HepG2 (cell line): ENCODE results near the gene ERVH48-1. TPM values are rescaled to one million over a fixed set of nuclear protein-coding genes. Genes with fewer than 3 reads are reported as not detected.
A peak's percentile ranks its signal among the peaks of the same experiment; 100 is the strongest.

Experiments used
- FIP1L1 ChIP-seq: fragments of 200-400 bp; formaldehyde crosslinking; IDR thresholded peaks from 2 replicates; pipeline ENCODE4 v1.6.1; 2018; ENCODE audit warnings: low read depth, mild to moderate bottlenecking, low read length, moderate library complexity, borderline replicate concordance; ENCODE audit not compliant: insufficient read depth
- FOXO4 ChIP-seq: sonication (generic); formaldehyde crosslinking; conservative IDR thresholded peaks from 2 replicates; pipeline ENCODE4 v1.8.1; 2023; ENCODE audit warnings: missing genetic modification reagents
- HDAC2 ChIP-seq: sonication (generic); formaldehyde crosslinking; IDR thresholded peaks from 2 replicates; pipeline ENCODE4 v1.4.0; 2020; ENCODE audit warnings: missing genetic modification reagents
- IKZF5 ChIP-seq: IDR thresholded peaks from 2 replicates; pipeline ENCODE4 v1.6.1; 2018; ENCODE audit warnings: missing genetic modification reagents, mild to moderate bottlenecking, missing compliant biosample characterization
- IRF2 ChIP-seq: IDR thresholded peaks from 2 replicates; pipeline ENCODE4 v1.6.1; 2018; ENCODE audit warnings: missing genetic modification reagents, missing compliant biosample characterization
- ISX ChIP-seq: sonication (generic); formaldehyde crosslinking; conservative IDR thresholded peaks from 2 replicates; pipeline ENCODE4 v1.5.0; 2020; ENCODE audit warnings: missing genetic modification reagents
- KLF16 ChIP-seq, 2 experiments: sonication (generic) in 1 of 2; formaldehyde crosslinking in 1 of 2; IDR thresholded peaks; 2 replicates each; pipeline versions ENCODE4 v1.6.1 to v1.8.0; 2016 to 2023; ENCODE audit warnings: missing genetic modification reagents in 2 of 2, missing compliant biosample characterization in 1 of 2
- KMT2A ChIP-seq: sonication (generic); formaldehyde crosslinking; IDR thresholded peaks from 2 replicates; pipeline ENCODE4 v1.4.0; 2020; ENCODE audit warnings: missing genetic modification reagents
- KMT2B ChIP-seq: IDR thresholded peaks from 2 replicates; pipeline ENCODE4 v1.6.1; 2016; ENCODE audit warnings: missing genetic modification reagents, missing compliant biosample characterization
- MAX ChIP-seq: IDR thresholded peaks from 2 replicates; pipeline ENCODE4 v1.6.1; 2012; ENCODE audit warnings: inconsistent platforms
- MED8 ChIP-seq: sonication (generic); formaldehyde crosslinking; IDR thresholded peaks from 2 replicates; pipeline ENCODE4 v1.8.1; 2023; ENCODE audit warnings: mild to moderate bottlenecking, missing genetic modification reagents; ENCODE audit not compliant: insufficient replicate concordance
- PHF5A ChIP-seq: IDR thresholded peaks from one replicate; pipeline ENCODE4 v1.6.1; 2018; ENCODE audit warnings: low read depth, missing genetic modification reagents; ENCODE audit not compliant: unreplicated experiment
- POGZ ChIP-seq: sonication (generic); formaldehyde crosslinking; IDR thresholded peaks from 2 replicates; pipeline ENCODE4 v1.4.0; 2020; ENCODE audit warnings: mild to moderate bottlenecking, missing genetic modification reagents
- REL ChIP-seq: sonication (generic); formaldehyde crosslinking; conservative IDR thresholded peaks from 2 replicates; pipeline ENCODE4 v1.8.0; 2022; ENCODE audit warnings: mild to moderate bottlenecking, missing genetic modification reagents, moderate library complexity
- SIN3B ChIP-seq: fragments of 150-350 bp; IDR thresholded peaks from 2 replicates; pipeline ENCODE4 v1.6.1; 2014; ENCODE audit warnings: low read length
- SOX5 ChIP-seq: IDR thresholded peaks from 2 replicates; pipeline ENCODE4 v1.6.1; 2016; ENCODE audit warnings: borderline replicate concordance
- TP53 ChIP-seq: sonication (generic); formaldehyde crosslinking; conservative IDR thresholded peaks from 2 replicates; pipeline ENCODE4 v1.4.0; 2020; ENCODE audit warnings: missing genetic modification reagents
- ZBTB7A ChIP-seq: sonication (generic); formaldehyde crosslinking; IDR thresholded peaks from 2 replicates; pipeline ENCODE4 v1.8.0; 2022; ENCODE audit warnings: mild to moderate bottlenecking, missing genetic modification reagents
- ZNF17 ChIP-seq: sonication (generic); formaldehyde crosslinking; IDR thresholded peaks from 2 replicates; pipeline ENCODE4 v1.5.0; 2020; ENCODE audit warnings: mild to moderate bottlenecking, missing genetic modification reagents
- ZNF263 ChIP-seq: sonication (generic); formaldehyde crosslinking; IDR thresholded peaks from 2 replicates; pipeline ENCODE4 v1.4.0; 2020; ENCODE audit warnings: missing genetic modification reagents
- ZNF644 ChIP-seq: IDR thresholded peaks from 2 replicates; pipeline ENCODE4 v1.6.1; 2016; ENCODE audit warnings: low read depth
- ZNF687 ChIP-seq: sonication (generic); formaldehyde crosslinking; IDR thresholded peaks from 2 replicates; pipeline ENCODE4 v1.5.1; 2020; ENCODE audit warnings: mild to moderate bottlenecking, missing genetic modification reagents, moderate library complexity
- ZNF761 ChIP-seq: sonication (generic); formaldehyde crosslinking; conservative IDR thresholded peaks from 2 replicates; pipeline ENCODE4 v1.4.0; 2020; ENCODE audit warnings: mild to moderate bottlenecking, missing genetic modification reagents
- ZSCAN9 ChIP-seq: IDR thresholded peaks from 2 replicates; pipeline ENCODE4 v1.6.1; 2016; ENCODE audit warnings: borderline replicate concordance
- polyA plus RNA-seq, 8 experiments: library from polyadenylated mRNA; depleted of rRNA in 3 of 8; stranded (reverse) in 7 of 8; unstranded in 1 of 8; fragments of >200 nt; fragmentation: Illumina TruSeq in 4 of 8; extraction: Trizol in 4 of 8; gene quantifications; 2 replicates each; pipeline versions ENCODE4 v1.2.1 to v1.2.3, GENCODE V29; 2011 to 2016; ENCODE audit warnings: low read depth in 4 of 8, missing spikeins in 1 of 8, mixed read lengths in 1 of 8; ENCODE audit not compliant: insufficient read depth in 1 of 8
- total RNA-seq, 5 experiments: library from RNA; depleted of rRNA; stranded (reverse); fragments of >200 nt; fragmentation: Illumina TruSeq; extraction: Trizol; gene quantifications; 2 replicates each; pipeline ENCODE4 v1.2.3, GENCODE V29; 2016; ENCODE audit warnings: low read depth in 1 of 5

The ERVH48-1 gene
- total and polyA plus RNA-seq, 2 of the 13 experiments (the other 11 are each of a cell fraction or from before 2014, with no cell fraction given): 1.8 TPM; not detected in 1

GRCh38 chr21:42892931-42893755 is 32.3 kb downstream of the ERVH48-1 start, which contains the start of gene NDUFV3 (continued):
- TF ChIP-seq ZNF687 (CRISPR knock-in tag) (peak; percentile 94), IRF2 (CRISPR knock-in tag) (no peak; the same call in 1 of the 2 replicates), IKZF5 (CRISPR knock-in tag) (no peak), KMT2A (CRISPR knock-in tag) (peak; percentile 85), HDAC2 (CRISPR knock-in tag) (no peak; the same call in 1 of the 2 replicates), MED8 (CRISPR knock-in tag) (peak; percentile 35), ZNF761 (peak; percentile 43; the same call in 1 of the 2 replicates), SOX5 (CRISPR knock-in tag) (peak; percentile 29; the same call in 1 of the 2 replicates), KMT2B (CRISPR knock-in tag) (peak; percentile 60; the same call in 1 of the 2 replicates), ZBTB7A (0 out of 2 replicates have a peak, but pooled peaks have one; percentile 31), KLF16 (CRISPR knock-in tag; IDR thresholded peaks at IDR 0.05) (peak in 1 of 2 experiments; percentile 51; a peak in 1 of 4 replicates), ZNF17 (CRISPR knock-in tag) (0 out of 2 replicates have a peak, but pooled peaks have one; percentile 72), FOXO4 (no peak), ZNF263 (peak; percentile 45; the same call in 1 of the 2 replicates), ZNF644 (no peak), SIN3B (no peak), MAX (peak; percentile 16), FIP1L1 (no peak), PHF5A (CRISPR knock-in tag) (peak; percentile 7), POGZ (CRISPR knock-in tag) (peak; percentile 82), ZSCAN9 (no peak), REL (peak; percentile 77; the same call in 1 of the 2 replicates), TP53 (CRISPR knock-in tag) (peak; percentile 80; the same call in 1 of the 2 replicates), ISX (CRISPR knock-in tag) (peak; percentile 89)
